ENCODE results near the gene HBA1.
"Not testable (repeated sequence)": the region's sequence is repeated elsewhere in the genome, so short reads cannot be mapped to it uniquely, and the experiment has no call there.

Gene HBA1

DNA sequence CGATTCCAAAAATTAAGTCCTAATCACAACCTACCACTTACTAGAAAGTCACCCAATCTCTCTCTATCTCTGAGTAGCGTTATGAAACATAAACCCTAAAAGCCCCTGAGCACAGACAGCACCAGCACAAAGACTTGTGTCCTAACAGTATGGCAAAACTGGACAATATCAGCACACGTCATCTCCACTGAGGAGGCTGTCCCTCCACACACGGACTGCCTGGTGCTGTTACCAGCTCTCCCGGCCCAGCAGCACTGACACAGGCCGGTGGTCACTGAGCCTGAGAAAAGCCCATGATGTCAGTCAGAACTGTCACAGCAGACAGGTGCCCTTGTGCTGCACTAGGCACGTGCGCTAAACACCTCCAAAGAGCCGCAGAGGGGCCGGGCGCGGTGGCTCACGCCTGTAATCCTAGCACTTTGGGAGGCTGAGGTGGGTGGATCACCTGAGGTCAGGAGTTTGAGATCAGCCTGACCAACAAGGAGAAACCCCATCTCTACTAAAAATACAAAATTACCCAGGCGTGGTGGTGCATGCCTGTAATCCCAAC lies 35.2 kb downstream of the HBA1 start:
- DNase-seq = not testable (repeated sequence)

DNA sequence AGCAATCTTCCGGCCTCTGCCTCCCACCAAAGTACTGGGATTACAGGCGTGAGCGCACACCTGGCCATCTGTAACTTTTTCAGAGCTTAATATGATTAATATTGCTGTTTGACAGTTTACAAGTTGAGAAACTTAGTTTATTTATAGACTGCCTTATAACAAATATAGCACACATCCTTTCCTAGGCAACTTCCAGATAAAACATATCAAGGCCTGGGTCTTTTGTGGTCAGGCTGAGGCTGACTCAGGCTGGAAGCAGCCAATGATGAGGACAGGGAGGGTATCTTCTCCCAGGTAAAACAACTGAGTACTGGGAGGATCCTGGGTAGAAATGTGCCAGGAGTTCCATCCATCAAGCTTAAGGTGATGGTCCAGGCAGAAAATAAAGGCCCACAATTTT lies 36.5 kb downstream of the HBA1 start:
- no peak for DNase-seq

DNA sequence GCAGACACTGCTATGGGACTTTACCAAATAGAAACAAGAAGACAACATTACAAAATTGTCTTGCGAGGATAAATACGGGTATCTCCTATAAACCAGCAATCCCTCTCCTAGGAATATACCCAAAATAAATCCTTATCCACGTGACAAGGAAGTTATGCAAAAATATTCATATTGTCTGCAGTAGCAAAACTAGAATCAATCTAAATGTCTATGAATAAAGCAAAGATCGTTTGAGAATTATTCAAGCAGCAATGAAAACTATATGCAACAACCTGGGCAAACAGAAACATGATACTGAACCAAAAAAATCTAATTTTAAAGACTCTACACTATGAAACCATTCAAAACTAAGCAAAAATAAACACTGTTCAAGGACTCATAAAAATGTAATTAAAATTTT lies 43.5 kb downstream of the HBA1 start:
- DNase-seq = no peak
